GM13976 (cell line): ENCODE data around the gene MGAT5.

ENCODE experiments used
- DNase-seq: peaks from one replicate; pipeline ENCODE4 v3.0.0; 2012; ENCODE audit warnings: low spot score
- in situ Hi-C: fragments of 300-500 bp; cut with MboI; formaldehyde crosslinking; loops from one replicate; pipeline ENCODE4 v1.12.0; 2022; ENCODE audit warnings: low sequenced_read_pairs, mixed read lengths, inconsistent platforms; ENCODE audit not compliant: unreplicated experiment
- TF ChIP-seq, protein P1 (sequence below): IDR thresholded peaks from 2 replicates; pipeline ENCODE4 v1.5.1; 2012; ENCODE audit warnings: borderline replicate concordance, mild to moderate bottlenecking; ENCODE audit not compliant: insufficient read depth; ENCODE audit errors: extremely low read depth, missing control alignments, control extremely low read depth

The MGAT5 gene

DNA sequence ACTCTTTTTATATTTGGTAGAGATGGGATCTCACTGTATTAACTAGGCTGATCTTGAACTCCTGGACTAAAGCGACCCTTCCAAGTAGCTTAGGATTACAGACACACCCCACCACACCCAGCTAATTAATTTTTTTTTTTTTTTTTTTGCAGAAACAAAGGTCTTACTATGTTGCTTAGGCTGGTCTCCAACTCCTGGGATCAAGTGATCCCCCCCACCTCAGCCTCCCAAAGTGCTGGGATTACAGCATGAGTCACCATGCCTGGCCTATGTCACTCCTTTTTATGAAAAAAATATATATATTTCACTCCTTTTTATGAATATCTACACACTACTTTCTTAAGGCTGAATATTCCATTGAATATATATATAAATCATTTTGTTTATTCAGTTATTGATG, 162.8 kb downstream of the MGAT5 start:
- TF ChIP-seq, protein P1, sequence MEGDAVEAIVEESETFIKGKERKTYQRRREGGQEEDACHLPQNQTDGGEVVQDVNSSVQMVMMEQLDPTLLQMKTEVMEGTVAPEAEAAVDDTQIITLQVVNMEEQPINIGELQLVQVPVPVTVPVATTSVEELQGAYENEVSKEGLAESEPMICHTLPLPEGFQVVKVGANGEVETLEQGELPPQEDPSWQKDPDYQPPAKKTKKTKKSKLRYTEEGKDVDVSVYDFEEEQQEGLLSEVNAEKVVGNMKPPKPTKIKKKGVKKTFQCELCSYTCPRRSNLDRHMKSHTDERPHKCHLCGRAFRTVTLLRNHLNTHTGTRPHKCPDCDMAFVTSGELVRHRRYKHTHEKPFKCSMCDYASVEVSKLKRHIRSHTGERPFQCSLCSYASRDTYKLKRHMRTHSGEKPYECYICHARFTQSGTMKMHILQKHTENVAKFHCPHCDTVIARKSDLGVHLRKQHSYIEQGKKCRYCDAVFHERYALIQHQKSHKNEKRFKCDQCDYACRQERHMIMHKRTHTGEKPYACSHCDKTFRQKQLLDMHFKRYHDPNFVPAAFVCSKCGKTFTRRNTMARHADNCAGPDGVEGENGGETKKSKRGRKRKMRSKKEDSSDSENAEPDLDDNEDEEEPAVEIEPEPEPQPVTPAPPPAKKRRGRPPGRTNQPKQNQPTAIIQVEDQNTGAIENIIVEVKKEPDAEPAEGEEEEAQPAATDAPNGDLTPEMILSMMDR, result no peak
- in situ Hi-C loops, result loop anchor here (10.0 to 25.0 kb wide), 3 partner anchors 179 to 529 kb away; no protein-coding TSS in a partner anchor
- no peak for DNase-seq

DNA sequence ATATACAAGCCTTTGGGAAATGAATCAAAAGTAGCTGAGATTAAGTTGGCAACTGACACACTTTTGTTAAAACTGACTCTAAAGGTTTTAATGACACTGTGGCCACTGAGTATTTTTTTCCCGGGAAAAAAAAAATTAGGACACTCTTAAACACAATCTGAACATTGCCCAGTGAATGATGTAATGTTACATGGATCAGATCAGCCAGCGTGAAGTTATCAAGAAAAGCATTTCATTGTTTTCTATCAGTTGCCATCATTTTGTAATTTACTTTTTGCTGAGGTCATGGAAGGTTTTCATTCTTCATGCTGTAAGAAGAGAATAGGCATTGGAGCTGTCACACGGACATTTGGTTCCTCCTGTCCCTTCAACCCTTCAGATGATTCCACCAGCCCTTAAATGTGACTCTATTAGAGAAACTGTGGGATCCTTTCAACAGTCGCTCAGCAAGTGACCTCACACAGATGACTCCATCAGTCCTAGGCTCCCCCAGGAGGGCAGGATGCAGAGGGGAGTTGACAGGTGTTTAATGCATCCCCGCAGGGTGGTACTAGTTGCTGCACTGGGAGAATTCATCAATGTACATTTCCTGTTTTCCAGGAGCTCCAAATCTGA, 164.2 kb downstream of the MGAT5 start:
- in situ Hi-C loops, result loop anchor here (10.0 to 25.0 kb wide), 3 partner anchors 181 to 531 kb away; no protein-coding TSS in a partner anchor
- TF ChIP-seq, protein P1, result no peak
- DNase-seq, result no peak

DNA sequence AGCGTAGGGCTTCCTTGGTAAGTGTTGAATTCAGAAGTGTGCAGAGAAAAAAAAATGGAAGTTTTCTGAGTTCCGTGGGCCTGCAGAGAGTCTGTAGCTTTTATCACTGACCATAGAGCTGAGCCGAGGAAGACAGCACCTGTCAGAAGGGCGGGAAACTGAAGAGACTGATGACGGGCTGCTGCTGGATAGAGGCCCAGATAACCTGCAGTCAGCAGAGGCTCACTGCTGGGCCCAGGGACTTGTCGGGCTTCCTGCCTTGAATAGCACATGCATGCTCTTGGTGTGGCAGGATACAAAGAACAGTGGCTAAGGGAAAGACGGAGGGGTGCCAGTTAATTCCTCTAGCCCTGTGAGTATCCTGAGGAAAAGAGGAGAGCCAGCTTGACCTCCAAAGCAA, 166.4 kb downstream of the MGAT5 start:
- DNase-seq, result no peak
- TF ChIP-seq, protein P1, result no peak
- in situ Hi-C loops, result loop anchor here (25.0 kb wide), 2 partner anchors 183 to 533 kb away; no protein-coding TSS in a partner anchor

DNA sequence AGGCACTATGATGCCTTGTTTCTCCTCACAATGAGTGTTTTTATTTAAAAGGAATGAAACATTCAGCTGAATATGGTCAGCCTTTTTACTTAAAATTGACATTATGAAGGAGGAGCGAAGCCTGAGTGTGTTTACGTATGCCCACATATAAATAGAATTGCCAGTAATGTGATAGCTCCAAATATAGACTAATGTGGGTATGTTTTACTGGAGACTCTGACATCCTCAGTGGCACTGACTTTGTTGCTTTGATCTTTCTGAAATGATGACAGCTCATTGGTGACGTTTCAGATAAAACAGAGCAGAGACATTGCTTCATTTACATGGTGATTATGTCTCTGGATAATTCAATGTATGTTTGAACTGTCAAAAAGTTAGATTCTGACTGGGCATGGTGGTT, 167.0 kb downstream of the MGAT5 start:
- in situ Hi-C loops, result loop anchor here (25.0 kb wide), 2 partner anchors 184 to 534 kb away; no protein-coding TSS in a partner anchor
- TF ChIP-seq, protein P1, result no peak
- DNase-seq, result no peak

DNA sequence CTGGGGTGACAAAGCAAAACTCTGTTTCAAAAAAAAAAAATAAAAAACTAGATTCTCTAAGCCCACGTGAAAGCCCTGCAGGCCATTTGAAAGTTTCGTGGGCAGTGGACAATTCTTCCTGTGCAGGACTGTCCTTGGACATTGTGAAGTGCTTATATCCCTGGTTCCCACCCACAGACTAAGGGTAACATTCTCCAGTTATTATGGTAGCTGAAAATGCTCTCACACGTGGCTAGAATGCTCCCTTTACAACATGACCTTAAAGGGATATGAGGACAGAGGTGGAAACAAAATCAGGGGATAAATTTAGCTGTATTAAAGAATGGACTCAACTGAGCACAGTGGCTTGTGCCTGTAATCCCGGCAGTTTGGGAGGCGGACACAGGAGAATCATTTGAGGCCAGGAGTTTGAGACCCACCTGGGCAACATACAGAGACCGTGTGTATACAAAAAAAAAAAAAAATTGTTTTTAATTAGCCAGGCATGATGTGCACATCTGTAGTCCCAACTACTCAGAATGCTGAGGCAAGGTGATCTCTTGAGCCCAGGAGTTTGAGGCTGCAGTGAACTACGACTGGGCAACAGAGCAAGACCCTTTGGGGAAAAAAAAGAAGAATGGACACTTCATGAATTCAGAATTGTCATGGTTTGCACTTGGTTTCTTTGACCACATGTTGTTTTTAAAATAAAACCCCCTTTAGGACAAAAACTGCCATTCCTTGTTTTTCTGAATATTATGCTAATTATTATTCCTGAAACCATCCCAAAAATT, 167.9 kb downstream of the MGAT5 start:
- no peak for DNase-seq
- TF ChIP-seq, protein P1, result no peak
- in situ Hi-C loops, result loop anchor here (25.0 kb wide), 2 partner anchors 184 to 534 kb away; no protein-coding TSS in a partner anchor

DNA sequence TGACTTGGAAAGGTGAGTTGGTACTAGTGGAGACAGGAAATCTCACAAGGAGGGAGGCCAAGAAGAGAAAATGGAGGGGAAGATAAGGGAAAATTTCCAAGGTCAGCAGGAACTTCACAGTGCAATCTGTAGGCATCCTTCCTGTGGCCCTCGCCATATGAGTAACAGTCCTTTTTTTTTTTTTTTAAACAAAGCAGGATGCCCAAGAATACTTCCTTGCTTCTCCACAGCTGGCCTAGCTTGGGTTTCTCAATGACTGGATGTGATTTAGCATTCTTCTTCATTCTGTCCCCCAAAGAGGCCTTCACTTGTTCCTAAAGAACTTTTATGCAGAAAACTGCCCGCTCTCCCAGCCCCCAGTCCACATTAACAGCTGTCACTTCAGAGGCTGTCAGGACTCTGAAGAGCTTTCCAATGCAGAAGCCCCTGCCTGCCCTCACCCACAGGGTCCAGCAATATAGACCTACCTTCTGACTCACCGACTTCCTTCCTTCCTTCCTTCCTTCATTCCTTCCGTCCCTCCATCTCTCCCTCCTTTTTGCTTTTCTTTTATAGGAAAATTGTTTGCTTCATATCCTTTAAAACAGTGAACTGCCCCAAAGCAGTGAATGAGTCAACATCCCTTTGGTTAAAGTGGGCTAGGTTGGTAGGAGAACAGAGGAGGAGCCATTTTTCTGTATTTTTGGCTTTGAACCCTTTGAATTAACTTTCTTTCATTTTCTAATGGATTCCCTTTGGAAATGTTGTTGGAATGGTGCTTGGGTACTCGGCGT, 172.0 kb downstream of the MGAT5 start:
- TF ChIP-seq, protein P1, result no peak
- DNase-seq, result no peak
- in situ Hi-C loops, result no loop called here
